HuH-7 (cell line): ENCODE results near the gene ATG10.
"Not testable (repeated sequence)": the region's sequence is repeated elsewhere in the genome, so short reads cannot be mapped to it uniquely, and the experiment has no call there.

Source experiments
- DNase-seq: peaks from one replicate; pipeline ENCODE4 v3.0.0; 2011; ENCODE audit warnings: low spot score

The ATG10 gene

GRCh38 chr5:82130602-82131001 is 158.8 kb downstream of the ATG10 start:
- no peak for DNase-seq

DNA sequence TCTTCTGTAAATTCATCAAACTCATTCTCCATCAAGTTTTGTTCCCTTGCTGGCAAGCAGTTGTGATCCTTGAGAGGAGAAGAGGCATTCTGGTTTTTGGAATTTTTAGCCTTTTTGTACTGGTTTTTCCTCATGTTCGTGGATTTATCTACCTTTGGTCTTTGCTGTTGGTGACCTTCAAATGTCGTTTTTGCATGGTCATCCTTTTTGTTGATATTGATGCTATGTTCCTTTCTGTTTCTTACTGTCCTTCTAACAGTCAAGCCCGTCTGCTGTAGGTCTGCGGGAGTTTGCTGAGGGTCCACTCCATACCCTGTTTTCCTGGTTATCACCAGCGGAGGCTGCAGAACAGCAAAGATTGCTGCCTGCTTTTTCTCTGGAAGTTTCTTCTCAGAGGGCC is 165.4 kb downstream of the ATG10 start:
- DNase-seq: no peak

- not testable (repeated sequence) for DNase-seq
Observed at GRCh38 chr5:82139837-82140236, 168.0 kb downstream of the ATG10 start.

DNA sequence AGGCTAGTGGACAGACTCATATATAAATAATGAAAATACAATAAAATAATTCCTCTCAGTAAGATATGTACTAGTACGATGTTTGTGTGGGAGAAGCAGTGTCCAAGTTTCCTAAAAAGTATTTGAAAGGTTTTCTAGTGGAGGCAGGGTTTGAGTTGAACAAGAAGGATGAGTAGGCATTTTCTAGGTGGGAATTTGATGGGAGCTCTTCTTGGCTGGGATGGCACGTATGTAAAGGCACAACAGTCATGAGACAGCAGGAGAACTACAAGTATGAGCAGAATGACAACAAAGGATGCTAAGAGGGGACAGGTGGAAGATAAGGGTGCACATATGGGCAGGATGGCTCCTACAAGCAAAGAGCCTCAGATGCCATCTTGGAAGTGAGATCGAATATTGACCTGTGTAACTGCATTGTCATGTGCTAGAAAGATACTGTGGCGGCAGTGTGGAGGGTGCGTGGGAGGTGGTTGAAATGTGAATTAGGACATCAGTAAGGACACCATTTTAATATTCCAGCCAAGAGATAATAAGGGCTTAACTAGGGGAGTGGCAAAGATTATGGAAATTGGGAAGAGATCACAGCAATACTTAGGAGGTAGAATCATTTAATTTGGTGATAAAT is 170.5 kb downstream of the ATG10 start:
- no peak for DNase-seq

- DNase-seq: no peak
Observed at GRCh38 chr5:82142928-82143577, 171.2 kb downstream of the ATG10 start.

- no peak for DNase-seq
Observed at GRCh38 chr5:82147860-82148573, 176.2 kb downstream of the ATG10 start.

DNA sequence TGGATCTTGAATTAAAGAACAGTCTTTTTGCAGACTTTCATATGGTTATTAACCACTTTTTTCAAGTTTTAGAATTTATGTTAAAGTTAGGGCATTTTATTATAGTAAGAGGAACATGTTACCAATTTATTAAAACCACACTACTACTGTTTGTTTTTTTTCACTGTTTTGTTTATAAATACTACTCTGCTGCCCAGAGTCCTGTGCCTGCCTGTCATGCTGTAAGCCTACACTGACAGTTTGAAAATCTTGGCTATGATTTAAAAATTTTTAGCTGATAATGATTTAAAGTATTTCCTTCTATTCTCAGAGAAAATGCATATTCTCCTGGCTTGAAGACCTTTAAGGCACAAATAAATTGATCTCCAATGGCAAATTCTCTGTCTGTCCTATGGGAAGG is 177.6 kb downstream of the ATG10 start:
- no peak for DNase-seq

- no peak for DNase-seq
Observed at GRCh38 chr5:82150559-82150958, 178.7 kb downstream of the ATG10 start.

GRCh38 chr5:82151204-82151603 is 179.4 kb downstream of the ATG10 start:
- DNase-seq: no peak

DNA sequence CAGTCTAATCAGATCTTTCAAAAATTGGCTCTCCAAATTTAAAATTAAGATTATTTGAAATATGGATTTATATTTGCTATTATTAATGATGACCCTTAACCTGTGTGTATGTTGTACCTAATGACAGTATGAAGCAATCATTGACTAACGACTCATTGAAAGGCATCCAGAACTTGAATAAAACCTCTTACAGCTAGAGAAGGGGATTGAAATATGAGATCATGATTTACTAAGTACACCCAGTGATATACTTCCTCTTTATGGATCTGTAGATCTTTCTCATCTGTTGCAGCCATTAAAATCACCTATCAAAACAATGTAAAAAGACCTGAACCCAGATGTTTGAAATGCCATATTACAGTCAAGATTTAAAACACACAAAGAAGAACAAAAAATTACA is 179.8 kb downstream of the ATG10 start:
- DNase-seq: no peak

- DNase-seq: no peak
Observed at GRCh38 chr5:82152978-82153481, 181.2 kb downstream of the ATG10 start.

DNA sequence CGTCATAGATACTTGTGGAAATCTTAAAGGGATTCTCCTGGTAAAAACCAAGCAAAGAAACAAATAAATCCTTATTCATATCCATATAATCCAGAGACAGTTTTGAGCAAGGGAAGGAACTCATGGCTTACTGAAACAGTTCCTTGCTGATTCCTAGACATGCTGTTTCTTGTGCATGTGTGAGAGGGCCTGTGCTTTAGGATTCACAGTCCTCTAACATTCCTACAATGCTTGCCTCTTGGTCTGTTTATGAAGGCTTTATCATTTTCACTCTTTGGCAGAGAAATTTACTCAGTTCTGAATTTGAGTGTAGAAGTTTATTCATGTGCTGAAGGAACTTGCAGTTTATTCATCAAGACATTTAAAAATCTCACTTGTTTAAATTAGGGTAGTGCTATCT is 183.0 kb downstream of the ATG10 start:
- DNase-seq: no peak

- no peak for DNase-seq
Observed at GRCh38 chr5:82155305-82155704, 183.5 kb downstream of the ATG10 start.

GRCh38 chr5:82156874-82157273 is 185.1 kb downstream of the ATG10 start:
- no peak for DNase-seq

- no peak for DNase-seq
Observed at GRCh38 chr5:82158755-82159413, 187.1 kb downstream of the ATG10 start.

DNA sequence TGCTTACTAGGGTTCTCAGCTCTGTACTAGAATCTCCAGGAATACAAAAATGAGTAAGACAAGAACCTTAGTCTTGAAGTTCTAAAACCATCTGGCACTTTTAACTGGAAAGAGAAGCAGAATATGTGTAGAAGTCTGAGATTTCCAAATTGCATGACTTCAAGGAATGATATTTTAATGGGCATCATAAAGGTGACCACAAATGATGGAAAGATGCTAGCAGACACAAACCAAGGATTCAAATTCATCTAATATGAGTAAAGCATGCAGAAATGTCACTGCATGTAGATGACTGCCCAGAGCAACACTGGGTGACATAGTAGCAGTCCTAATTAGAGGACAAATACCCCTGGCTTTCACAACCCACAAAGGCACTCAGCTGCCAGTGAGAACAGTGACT is 189.1 kb downstream of the ATG10 start:
- DNase-seq: no peak

DNA sequence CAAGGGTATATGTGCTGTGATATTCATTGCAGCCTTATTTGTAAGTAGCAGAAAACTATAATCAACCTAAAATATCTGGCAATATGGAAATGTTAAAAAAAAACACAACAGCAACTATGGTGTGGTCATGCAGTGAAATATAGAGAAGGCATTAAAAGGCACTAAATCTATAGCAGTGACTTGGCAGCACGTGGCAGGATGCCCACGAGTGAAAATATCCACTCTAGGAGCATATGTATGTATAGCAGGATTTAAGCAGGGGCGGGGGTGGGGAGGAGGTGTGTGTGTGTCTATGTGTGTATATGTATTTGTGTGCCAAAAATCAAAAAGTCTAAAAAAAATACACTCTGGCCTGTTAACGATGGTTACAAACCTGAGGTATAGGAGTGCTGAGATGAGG is 190.8 kb downstream of the ATG10 start:
- DNase-seq: no peak

- no peak for DNase-seq
Observed at GRCh38 chr5:82163452-82164175, 191.8 kb downstream of the ATG10 start.

DNA sequence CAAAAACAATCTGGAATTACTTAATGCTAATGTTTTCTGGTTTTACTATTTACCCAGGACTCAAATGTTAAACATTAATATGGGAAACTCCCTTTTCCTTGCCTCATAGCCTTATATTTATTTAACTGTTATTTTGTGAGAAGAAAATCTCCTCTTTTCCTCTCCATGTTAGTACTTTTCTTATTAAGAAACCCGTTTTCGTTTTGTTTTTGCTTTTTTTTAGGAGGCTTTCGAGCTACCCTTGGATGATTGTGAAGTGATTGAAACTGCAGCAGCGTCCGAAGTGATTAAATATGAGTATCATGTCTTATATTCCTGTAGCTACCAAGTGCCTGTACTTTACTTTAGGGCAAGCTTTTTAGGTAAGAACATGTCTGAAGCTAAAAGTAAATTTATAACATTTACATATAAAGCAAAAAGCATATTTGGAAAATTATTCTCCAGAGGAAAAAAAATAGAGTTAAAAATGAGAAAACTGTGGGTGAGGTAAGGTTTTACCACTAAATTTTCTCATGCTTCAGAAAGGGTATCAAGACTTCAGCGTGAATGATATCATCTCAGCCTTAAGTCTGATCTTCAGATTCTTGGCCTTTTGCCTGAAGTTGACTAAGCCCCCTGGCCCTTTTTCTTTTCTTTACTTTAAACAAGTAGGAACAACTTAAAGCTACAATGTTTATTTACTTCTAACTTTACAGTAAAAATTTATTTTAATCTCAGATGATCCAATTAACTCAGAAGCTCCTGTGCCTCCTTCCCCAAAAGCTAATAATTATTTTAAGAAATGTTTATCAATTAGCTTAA is 192.6 kb downstream of the ATG10 start:
- no peak for DNase-seq

DNA sequence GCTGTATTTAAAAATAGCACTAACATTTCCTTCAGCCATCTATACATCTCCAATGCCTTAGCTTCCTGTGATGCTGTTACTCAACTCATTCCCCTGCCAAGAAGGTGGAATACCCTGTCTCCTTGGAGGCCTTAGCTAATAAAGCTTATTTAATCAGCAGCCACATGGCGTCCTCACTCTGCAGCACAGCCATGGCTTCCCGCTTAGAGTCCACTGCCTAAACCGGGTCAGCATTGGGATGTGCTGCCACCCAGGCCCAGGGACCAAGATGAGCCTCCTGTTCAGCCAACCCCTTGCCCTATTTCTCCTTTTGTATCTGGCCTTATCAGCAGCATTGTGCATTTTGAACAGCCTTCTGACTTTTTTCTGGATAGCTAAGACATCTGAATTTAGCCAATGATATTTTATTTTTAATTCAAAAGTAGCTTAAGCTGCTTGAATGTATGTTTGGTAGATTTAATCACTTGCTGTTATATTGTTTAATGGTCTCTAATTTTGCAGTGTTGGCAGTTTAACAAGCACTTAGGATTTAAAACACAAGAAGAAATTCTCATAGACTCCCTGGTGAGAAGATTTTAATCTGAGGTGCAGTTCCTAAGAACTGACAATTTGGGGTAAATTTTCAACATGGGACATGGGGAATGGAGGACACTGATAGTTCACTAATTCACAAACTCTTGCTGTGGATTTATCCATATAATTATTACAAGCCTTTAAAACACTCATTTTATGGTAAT is 193.3 kb downstream of the ATG10 start:
- DNase-seq: no peak
